HG02763 (cell line): ENCODE results near the gene MFGE8.
A peak's percentile ranks its signal among the peaks of the same experiment; 100 is the strongest.

ENCODE experiments used
- ATAC-seq: cut with Tn5 transposase; IDR thresholded peaks from one replicate; pipeline ENCODE4 v1.9.1; 2021; ENCODE audit warnings: mild to moderate bottlenecking, moderate library complexity; ENCODE audit not compliant: unreplicated experiment

MFGE8 gene

GRCh38 chr15:88900309-88900981 lies 12.7 kb downstream of the MFGE8 start:
- no peak for ATAC-seq

DNA sequence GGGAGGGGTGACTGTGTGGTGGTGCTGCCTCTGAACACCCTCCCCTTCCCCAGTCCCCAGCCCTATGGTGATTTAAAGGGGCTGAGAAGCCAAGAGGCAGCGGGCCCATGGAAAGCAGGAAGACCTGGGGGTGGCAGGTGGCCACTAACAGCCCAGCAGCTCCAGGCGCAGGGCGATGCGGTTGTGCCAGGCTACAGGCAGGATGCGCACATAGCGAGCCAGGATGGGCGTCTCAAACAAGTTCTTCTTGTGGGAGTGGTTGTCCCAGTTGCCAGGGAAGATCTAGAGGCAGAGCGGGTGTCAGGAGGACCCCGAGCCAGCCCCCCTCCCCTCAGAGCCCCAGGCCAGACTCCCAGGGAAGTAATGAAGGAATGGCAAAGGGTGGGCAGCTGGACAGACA lies 13.9 kb downstream of the MFGE8 start:
- no peak for ATAC-seq

GRCh38 chr15:88898736-88899135 lies 14.4 kb downstream of the MFGE8 start:
- ATAC-seq, result no peak

- ATAC-seq, result no peak
These were observed 15.6 kb downstream of the MFGE8 start for GRCh38 chr15:88897456-88898194.

GRCh38 chr15:88897142-88897455 lies 16.1 kb downstream of the MFGE8 start:
- ATAC-seq, result no peak

DNA sequence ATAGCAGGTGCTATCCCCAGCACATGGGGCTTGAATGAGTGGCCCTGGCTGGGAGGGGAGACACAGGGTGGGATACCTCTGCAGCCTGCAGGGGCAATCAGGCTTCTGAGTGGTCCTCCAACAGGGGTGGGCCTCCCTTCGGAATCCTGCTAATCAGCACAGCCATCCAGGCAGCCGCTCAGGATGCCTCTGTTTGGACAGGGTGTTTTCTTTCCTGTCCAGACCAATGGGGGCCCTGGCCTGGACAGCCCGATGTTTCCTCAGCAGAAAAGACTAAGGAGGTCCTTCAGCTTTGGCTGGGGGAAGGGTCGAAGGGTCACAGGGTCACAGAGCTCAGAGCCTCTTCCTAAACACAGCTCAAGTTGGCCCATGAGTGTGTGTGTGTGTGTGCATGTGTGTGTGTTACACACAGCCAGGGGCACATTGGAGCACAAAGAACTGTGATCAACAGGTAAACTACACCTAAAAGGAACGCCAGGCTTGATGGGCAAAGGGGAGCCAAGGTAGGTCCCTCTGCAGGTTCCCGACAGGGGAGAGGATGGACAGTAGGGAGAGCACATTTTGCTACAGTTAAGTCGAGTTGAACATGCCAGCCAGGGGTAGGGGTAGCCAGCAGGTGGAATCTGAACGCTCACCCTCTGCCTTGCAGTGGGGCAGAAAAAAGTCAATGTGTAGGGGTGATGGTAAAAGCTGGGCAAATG lies 16.7 kb downstream of the MFGE8 start:
- ATAC-seq, result no peak

GRCh38 chr15:88894819-88895767 lies 18.1 kb downstream of the MFGE8 start, which contains the start of gene HAPLN3:
HAPLN3 (minus strand) TSS chr15:88895544; CDS start chr15:88887298, 8,246 bp downstream.
- ATAC-seq, result peak; percentile 42

- ATAC-seq, result no peak
These were observed 18.8 kb downstream of the MFGE8 start for GRCh38 chr15:88894348-88894818.

DNA sequence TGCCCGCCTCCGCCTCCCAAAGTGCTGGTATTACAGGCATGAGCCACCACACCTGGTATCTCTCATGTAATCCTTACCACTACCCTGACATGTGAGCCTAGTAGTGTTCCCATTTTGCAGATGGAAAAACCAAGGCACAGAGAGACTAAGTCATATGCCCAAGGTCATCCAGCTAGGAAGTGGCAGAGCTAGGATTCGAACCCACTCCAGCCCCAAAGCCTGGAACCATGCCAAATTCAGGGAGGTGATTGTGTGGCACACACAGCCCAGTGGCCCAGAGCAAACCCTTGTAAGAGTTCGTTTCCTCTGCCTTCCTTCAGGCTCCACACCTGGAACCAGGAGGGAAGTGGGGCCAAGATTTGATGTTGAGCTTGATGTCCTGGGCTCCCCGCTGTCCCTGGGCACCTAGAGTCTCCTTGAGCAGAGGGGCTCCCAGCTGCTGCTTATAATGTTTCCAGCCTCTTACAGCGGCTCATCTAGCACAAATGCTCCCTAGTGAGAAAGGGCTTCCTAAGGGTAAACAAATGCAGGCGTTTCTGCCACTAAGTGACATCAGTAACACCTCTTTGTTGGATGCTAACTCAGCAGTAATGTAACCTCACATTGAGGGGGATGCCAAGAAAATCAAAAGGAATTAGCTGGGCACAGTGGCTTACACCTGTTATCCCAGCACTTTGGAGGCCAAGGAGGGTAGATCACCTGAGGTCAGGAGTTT lies 21.5 kb downstream of the MFGE8 start:
- no peak for ATAC-seq

GRCh38 chr15:88890495-88890894 lies 22.7 kb downstream of the MFGE8 start:
- ATAC-seq, result no peak

GRCh38 chr15:88888719-88889118 lies 24.5 kb downstream of the MFGE8 start:
- ATAC-seq, result no peak

DNA sequence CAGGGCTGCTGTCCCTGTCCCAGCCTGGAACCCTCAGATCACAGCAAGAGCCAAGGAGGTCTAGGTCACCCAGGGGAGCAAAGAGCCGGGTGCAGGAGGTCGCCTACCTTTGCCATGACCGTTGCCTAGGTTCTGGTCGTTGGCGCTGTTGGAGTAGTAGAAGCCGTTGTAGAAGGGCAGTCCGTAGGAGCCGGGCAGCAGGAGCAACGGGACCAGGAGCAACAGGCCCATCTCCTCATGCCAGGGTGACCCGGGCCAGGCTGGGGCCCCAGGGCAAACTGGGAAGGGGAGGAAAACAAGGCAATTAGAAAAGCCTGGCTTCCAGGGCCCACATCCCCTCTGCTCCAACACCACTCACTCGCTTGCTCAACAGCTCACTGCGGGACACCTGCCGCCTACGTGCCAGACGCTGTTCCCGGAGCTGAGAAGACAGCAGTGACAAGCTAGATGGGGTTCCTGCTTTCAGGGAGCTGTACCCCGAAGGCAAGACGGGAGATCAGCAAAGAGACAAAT lies 26.1 kb downstream of the MFGE8 start:
- no peak for ATAC-seq

DNA sequence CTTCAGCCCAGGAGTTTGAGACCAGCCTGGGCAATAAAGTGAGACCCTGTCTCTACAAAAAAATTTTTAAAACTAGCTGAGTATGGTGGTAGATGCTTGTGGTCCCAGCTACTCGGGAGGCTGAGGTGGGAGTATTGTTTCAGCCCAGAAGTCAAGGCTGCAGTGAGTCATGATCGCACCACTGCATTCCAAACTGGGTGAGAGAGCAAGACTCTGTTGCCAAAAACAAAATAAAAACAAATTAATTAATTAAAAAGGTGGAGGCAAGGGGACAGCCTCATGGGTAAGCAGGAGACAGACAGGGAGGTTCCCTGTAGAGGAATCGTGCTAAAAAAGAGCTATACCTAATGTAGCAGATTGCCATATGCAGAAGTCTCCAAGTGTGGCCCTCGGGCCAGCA lies 30.4 kb downstream of the MFGE8 start:
- ATAC-seq, result no peak

GRCh38 chr15:88881775-88882174 lies 31.4 kb downstream of the MFGE8 start:
- no peak for ATAC-seq

DNA sequence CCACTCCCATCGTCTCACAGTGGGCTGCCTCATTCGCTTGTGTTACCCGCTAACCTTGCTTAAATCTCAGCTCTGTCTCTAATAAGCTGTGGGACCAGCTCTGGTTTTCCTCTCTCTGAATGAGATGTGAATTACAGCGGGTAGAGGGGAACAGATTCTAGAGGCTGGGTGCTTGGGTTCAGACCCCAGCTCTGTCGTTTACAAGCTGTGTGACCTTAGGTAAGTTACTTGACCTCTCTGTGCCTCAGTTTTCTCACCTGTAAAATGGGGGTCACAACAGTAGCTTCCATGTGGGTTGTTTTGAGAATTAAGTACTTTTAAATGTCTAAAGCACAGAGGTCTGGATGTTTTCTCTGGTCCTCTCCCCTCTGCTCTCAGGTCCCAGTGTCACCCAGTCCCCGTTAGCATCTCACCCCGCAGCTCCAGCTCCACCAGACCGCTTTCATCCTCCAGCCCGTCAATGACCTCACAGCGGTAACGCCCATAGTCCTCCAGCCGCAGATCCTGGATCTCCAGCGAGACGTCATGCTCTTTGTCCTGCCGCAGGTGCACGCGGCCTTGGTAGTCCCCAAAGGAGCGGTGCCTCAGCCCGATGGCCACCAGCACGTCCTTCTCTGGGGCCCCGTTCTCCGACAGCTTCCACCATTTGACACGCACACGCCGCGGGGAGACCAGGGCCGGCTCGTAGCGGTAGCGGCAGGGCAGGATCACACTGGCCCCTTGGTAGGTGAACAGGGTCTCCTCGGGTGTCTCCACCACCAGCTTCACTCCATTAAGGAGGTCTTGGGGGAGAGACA lies 32.0 kb downstream of the MFGE8 start:
- ATAC-seq, result no peak

- ATAC-seq, result no peak
These were observed 34.4 kb downstream of the MFGE8 start for GRCh38 chr15:88878720-88879184.

- no peak for ATAC-seq
These were observed 35.3 kb downstream of the MFGE8 start for GRCh38 chr15:88877906-88878305.

- ATAC-seq, result no peak
These were observed 35.8 kb downstream of the MFGE8 start for GRCh38 chr15:88877415-88877814.

DNA sequence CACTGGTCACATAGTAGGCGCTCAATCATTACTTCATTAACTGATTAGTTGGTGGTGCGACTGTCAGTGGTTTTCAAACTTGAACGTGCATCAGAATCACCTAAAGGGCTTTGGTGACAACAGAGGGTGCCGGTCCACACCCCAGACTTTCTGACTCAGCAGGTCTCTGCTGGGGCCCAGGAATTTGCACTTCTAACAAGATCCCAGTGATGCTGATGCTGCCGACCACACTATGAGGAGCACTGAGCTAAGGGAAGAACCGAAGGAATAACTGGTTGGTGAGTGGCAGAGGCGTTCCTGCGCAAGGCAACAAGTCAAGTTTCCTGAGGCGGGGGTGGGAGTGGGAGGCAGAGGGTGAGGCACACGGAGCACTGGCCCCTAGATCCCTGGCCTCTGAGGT lies 36.6 kb downstream of the MFGE8 start:
- ATAC-seq, result no peak
